ENCODE data around the gene GORASP1. TPM values are rescaled to one million over a fixed set of nuclear protein-coding genes. Genes with fewer than 3 reads are reported as not detected.

Gene GORASP1
- total and polyA plus RNA-seq, 2 experiments from 2014 or later: 10.3 to 38.3 TPM

DNA sequence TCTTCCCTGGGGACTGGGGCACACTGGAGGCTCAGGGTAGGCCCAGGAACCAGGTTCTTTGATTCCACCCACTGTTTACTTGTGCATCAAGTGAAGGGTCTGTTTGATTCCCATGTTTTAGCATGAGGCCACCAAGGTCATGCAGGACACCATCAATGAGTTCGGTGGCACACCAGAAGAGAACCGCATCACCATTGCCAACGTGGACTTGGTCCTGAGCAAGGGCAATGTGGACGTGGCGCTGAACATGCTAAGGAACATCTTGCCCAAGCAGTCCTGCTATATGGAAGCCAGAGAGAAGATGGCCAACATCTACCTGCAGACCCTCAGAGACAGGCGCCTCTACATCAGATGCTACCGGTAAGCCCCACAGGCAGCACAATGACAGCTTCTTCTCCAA lies 21.5 kb upstream of the GORASP1 start:
- Mint-ChIP-seq H3K4me3 (no peak overlapping the region), H3K27ac (no peak overlapping the region), H3K36me3 (ENCODE audit: low read depth) (no peaks in the 10 kb centered on the region), H3K9me3 (no peaks in the 10 kb centered on the region), H3K4me1 (peaks cover 6% of the 10 kb centered on the region; the same call in 2 of the 3 replicates), H3K27me3 (ENCODE audit: insufficient read depth, low read depth, poor library complexity) (peaks cover 6% of the 10 kb centered on the region)
- H3K9me2 ChIP-seq (ENCODE audit: insufficient read depth): no peaks in the 10 kb centered on the region
- H3F3A ChIP-seq (replicated peaks; ENCODE audit: low read depth): no peaks in the 10 kb centered on the region
- no peak overlapping the region for H3K4me2 ChIP-seq
- no peak overlapping the region for H3K27ac ChIP-seq (ENCODE audit: low read depth)
- TF ChIP-seq, protein P1, sequence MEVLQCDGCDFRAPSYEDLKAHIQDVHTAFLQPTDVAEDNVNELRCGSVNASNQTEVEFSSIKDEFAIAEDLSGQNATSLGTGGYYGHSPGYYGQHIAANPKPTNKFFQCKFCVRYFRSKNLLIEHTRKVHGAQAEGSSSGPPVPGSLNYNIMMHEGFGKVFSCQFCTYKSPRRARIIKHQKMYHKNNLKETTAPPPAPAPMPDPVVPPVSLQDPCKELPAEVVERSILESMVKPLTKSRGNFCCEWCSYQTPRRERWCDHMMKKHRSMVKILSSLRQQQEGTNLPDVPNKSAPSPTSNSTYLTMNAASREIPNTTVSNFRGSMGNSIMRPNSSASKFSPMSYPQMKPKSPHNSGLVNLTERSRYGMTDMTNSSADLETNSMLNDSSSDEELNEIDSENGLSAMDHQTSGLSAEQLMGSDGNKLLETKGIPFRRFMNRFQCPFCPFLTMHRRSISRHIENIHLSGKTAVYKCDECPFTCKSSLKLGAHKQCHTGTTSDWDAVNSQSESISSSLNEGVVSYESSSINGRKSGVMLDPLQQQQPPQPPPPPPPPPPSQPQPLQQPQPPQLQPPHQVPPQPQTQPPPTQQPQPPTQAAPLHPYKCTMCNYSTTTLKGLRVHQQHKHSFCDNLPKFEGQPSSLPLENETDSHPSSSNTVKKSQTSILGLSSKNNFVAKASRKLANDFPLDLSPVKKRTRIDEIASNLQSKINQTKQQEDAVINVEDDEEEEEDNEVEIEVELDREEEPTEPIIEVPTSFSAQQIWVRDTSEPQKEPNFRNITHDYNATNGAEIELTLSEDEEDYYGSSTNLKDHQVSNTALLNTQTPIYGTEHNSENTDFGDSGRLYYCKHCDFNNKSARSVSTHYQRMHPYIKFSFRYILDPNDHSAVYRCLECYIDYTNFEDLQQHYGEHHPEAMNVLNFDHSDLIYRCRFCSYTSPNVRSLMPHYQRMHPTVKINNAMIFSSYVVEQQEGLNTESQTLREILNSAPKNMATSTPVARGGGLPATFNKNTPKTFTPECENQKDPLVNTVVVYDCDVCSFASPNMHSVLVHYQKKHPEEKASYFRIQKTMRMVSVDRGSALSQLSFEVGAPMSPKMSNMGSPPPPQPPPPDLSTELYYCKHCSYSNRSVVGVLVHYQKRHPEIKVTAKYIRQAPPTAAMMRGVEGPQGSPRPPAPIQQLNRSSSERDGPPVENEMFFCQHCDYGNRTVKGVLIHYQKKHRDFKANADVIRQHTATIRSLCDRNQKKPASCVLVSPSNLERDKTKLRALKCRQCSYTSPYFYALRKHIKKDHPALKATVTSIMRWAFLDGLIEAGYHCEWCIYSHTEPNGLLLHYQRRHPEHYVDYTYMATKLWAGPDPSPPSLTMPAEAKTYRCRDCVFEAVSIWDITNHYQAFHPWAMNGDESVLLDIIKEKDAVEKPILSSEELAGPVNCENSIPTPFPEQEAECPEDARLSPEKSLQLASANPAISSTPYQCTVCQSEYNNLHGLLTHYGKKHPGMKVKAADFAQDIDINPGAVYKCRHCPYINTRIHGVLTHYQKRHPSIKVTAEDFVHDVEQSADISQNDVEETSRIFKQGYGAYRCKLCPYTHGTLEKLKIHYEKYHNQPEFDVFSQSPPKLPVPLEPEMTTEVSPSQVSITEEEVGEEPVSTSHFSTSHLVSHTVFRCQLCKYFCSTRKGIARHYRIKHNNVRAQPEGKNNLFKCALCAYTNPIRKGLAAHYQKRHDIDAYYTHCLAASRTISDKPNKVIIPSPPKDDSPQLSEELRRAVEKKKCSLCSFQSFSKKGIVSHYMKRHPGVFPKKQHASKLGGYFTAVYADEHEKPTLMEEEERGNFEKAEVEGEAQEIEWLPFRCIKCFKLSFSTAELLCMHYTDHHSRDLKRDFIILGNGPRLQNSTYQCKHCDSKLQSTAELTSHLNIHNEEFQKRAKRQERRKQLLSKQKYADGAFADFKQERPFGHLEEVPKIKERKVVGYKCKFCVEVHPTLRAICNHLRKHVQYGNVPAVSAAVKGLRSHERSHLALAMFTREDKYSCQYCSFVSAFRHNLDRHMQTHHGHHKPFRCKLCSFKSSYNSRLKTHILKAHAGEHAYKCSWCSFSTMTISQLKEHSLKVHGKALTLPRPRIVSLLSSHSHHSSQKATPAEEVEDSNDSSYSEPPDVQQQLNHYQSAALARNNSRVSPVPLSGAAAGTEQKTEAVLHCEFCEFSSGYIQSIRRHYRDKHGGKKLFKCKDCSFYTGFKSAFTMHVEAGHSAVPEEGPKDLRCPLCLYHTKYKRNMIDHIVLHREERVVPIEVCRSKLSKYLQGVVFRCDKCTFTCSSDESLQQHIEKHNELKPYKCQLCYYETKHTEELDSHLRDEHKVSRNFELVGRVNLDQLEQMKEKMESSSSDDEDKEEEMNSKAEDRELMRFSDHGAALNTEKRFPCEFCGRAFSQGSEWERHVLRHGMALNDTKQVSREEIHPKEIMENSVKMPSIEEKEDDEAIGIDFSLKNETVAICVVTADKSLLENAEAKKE (CRISPR knock-in tag; IDR thresholded peaks at IDR 0.05): no peak
- TF ChIP-seq, protein P2, sequence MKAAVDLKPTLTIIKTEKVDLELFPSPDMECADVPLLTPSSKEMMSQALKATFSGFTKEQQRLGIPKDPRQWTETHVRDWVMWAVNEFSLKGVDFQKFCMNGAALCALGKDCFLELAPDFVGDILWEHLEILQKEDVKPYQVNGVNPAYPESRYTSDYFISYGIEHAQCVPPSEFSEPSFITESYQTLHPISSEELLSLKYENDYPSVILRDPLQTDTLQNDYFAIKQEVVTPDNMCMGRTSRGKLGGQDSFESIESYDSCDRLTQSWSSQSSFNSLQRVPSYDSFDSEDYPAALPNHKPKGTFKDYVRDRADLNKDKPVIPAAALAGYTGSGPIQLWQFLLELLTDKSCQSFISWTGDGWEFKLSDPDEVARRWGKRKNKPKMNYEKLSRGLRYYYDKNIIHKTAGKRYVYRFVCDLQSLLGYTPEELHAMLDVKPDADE (IDR thresholded peaks at IDR 0.05): no peak
- no peak for TF ChIP-seq JUNB (IDR thresholded peaks at IDR 0.05; ENCODE audit: unreplicated experiment)
- TF ChIP-seq STAT1 (IDR thresholded peaks at IDR 0.05; ENCODE audit: unreplicated experiment): no peak
- no peak for TF ChIP-seq ZNF114 (CRISPR knock-in tag; IDR thresholded peaks at IDR 0.05)
- TF ChIP-seq, protein P3, sequence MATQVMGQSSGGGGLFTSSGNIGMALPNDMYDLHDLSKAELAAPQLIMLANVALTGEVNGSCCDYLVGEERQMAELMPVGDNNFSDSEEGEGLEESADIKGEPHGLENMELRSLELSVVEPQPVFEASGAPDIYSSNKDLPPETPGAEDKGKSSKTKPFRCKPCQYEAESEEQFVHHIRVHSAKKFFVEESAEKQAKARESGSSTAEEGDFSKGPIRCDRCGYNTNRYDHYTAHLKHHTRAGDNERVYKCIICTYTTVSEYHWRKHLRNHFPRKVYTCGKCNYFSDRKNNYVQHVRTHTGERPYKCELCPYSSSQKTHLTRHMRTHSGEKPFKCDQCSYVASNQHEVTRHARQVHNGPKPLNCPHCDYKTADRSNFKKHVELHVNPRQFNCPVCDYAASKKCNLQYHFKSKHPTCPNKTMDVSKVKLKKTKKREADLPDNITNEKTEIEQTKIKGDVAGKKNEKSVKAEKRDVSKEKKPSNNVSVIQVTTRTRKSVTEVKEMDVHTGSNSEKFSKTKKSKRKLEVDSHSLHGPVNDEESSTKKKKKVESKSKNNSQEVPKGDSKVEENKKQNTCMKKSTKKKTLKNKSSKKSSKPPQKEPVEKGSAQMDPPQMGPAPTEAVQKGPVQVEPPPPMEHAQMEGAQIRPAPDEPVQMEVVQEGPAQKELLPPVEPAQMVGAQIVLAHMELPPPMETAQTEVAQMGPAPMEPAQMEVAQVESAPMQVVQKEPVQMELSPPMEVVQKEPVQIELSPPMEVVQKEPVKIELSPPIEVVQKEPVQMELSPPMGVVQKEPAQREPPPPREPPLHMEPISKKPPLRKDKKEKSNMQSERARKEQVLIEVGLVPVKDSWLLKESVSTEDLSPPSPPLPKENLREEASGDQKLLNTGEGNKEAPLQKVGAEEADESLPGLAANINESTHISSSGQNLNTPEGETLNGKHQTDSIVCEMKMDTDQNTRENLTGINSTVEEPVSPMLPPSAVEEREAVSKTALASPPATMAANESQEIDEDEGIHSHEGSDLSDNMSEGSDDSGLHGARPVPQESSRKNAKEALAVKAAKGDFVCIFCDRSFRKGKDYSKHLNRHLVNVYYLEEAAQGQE (IDR thresholded peaks at IDR 0.05; ENCODE audit: unreplicated experiment): no peak
- TF ChIP-seq EZH2phosphoT487 (IDR thresholded peaks at IDR 0.05; ENCODE audit: unreplicated experiment): no peak
- TF ChIP-seq, protein P4, sequence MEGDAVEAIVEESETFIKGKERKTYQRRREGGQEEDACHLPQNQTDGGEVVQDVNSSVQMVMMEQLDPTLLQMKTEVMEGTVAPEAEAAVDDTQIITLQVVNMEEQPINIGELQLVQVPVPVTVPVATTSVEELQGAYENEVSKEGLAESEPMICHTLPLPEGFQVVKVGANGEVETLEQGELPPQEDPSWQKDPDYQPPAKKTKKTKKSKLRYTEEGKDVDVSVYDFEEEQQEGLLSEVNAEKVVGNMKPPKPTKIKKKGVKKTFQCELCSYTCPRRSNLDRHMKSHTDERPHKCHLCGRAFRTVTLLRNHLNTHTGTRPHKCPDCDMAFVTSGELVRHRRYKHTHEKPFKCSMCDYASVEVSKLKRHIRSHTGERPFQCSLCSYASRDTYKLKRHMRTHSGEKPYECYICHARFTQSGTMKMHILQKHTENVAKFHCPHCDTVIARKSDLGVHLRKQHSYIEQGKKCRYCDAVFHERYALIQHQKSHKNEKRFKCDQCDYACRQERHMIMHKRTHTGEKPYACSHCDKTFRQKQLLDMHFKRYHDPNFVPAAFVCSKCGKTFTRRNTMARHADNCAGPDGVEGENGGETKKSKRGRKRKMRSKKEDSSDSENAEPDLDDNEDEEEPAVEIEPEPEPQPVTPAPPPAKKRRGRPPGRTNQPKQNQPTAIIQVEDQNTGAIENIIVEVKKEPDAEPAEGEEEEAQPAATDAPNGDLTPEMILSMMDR (conservative IDR thresholded peaks at IDR 0.05; ENCODE audit: low read depth in 2 of 2): no peak
- TF ChIP-seq CREB1 (CRISPR knock-in tag; IDR thresholded peaks at IDR 0.05; ENCODE audit: low read depth): no peak
- no peak for TF ChIP-seq POLR2AphosphoS5 (IDR thresholded peaks at IDR 0.05; ENCODE audit: low read depth)
- no peak for TF ChIP-seq EZH2 (IDR thresholded peaks at IDR 0.05; ENCODE audit: low read depth, unreplicated experiment)
- no peak for TF ChIP-seq NANOG (IDR thresholded peaks at IDR 0.05; ENCODE audit: borderline replicate concordance)
- TF ChIP-seq ZNF331 (CRISPR knock-in tag; IDR thresholded peaks at IDR 0.05; ENCODE audit: low read depth): no peak
- H2AFZ ChIP-seq: no peak overlapping the region
- no peak for DNase-seq (ENCODE audit: low spot score)
- H3K4me1 ChIP-seq (ENCODE audit: insufficient read depth): no peaks in the 10 kb centered on the region
- no peaks in the 10 kb centered on the region for H3K27me3 ChIP-seq (ENCODE audit: insufficient read depth)
- H3K36me3 ChIP-seq (ENCODE audit: insufficient read depth): no peaks in the 10 kb centered on the region
- no peaks in the 10 kb centered on the region for H3K79me2 ChIP-seq (replicated peaks; ENCODE audit: insufficient read depth)
- H4K20me1 ChIP-seq (replicated peaks; ENCODE audit: insufficient read depth): no peaks in the 10 kb centered on the region
- H3K4me3 ChIP-seq: no peak overlapping the region
- no peak for ATAC-seq
